DMS114 treated with DMSO at 0.1 percent for 48 hours (cell line): ENCODE measurements around the gene CERS6.
"Not testable (repeated sequence)": the region's sequence is repeated elsewhere in the genome, so short reads cannot be mapped to it uniquely, and the experiment has no call there.

Experiments used
- DNase-seq: peaks from one replicate; lab custom pipeline; 2025; ENCODE audit not compliant: unreplicated experiment; lab: John Stamatoyannopoulos, UW

CERS6 gene

DNA sequence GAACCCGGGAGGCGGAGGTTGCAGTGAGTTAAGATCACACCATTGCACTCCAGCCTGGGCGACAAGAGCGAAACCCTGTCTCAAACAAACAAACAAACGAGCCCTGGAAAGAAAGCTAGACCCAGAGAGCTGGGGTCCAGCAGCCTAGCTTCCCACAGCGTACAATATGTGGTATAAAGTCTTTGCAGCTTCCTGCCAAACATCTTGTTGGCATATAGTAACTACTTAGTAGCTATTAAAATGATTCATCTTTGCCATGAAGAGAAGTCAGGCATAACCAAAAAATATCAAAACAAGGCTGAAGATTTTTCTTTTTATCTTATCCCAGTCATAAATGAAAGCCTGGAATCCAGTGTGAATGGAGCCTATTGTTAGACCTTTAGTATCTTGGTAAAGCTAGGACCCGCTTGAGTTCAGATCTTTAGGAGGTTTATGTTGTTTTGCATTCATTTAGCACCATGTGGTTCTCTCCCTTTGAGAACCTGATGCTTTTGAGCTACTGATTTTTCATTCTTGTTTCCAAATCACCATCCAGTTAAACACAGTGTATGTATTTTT, 206.7 kb downstream of the CERS6 start:
- no peak for DNase-seq

DNA sequence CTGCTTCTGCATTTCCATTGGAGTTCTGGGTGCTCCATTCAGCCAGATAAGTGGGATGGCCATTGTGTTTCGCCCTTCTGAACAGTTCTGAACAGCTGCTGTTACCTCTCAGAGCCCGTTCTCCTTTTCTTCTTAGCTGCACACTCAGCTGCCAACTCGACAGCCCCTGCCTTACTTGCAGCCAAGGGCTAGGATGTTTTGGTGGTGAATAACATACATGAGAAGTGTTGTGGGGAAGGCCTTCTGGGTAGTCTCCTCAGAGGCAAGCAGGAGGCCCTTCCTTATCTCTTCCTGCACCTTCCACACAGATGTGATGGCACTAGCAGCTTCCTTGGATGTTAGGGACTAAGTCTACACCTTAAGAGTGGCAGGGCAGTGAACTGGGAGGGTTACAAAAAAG, 207.9 kb downstream of the CERS6 start:
- no peak for DNase-seq

DNA sequence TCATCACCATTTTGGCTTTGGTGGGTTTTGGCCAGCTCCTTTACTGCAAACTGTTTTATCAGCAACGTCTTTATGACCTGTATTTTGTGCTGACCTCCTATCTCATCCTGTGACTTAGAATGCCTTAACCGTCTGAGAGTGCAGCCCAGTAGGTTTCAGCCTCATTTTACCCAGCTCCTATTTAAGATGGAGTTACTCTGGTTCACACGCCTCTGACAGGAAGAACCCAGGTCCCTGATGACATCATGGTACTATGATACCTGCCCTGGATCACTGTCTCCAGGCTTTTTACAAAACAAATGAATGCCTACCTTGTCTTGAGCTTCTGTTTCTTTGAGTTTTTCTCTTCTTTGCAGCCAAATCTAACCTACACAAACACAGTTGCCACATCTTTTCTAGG, 208.6 kb downstream of the CERS6 start:
- not testable (repeated sequence) for DNase-seq

DNA sequence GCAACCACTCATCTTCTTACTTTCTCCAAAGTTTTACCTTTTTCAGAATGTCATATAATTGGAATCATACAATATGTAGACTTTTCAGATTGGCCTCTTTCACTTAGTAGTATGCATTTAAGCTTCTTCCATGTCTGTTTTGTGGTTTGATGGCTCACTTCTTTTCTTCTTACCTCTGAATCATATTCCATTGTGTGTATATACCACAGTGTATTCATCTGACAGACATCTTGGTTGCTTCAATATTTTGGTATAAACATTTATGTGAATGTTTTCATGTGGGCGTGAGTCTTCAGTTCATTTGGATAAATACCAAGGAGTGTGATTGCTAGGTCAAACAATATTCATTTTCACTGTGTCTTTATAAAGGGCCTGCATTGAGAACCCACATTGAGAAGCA, 210.3 kb downstream of the CERS6 start:
- no peak for DNase-seq

DNA sequence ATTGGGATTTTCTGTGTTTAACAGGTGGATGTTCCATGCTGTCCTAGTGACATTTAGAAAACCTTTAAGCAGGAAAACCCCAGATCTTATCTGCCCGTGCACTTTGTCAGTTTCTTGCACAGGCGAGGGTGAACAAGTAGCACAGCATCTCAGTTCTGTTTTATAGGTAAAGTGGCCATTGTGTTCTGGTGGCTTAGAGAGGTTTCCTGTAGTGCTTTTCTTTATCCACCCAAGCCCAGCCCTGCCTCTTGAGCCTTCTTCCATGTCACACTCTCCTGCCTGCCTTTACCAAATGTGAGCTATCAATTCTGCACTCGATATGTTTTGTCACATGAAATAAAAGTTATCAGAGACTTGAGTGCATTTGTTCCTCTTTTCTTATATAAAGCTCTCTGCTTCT, 211.1 kb downstream of the CERS6 start:
- no peak for DNase-seq

DNA sequence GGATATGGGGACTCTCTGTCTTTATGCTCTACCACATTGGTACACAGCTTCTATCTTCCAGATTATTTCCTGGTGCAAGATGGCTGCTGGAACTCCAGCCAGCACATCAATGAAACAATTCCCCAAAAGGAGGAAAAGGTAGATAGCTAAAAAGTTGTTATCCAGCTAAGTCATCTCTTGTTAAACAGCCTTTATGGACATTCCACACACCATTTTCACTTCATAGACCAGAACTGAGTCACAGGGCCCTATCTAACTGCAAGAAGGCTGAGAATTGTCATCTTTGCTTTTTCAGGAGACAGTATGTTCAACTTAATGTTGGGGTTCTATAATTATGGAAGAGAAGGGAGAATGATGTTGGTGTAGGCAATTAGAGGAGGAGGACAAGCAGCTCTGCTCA, 213.1 kb downstream of the CERS6 start:
- DNase-seq: no peak

DNA sequence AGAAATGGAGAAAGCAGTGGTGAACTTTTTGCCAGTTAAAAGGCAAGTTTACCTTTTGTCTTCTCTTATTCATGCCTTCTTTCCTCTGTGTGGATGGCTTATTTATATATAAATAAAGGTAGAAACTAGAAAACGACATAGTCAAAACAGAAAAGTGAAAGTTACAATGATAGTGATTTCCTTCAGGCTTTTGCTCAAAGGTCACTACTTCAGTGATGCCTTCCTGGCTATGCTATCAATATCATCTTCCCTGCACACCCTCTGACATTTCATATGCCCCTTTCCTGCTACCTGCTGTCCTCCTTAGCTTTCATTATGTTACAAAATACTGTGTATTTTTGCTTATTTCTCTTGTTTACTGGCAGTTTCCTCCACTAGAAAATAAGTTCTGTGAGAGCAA, 214.4 kb downstream of the CERS6 start:
- DNase-seq: no peak

DNA sequence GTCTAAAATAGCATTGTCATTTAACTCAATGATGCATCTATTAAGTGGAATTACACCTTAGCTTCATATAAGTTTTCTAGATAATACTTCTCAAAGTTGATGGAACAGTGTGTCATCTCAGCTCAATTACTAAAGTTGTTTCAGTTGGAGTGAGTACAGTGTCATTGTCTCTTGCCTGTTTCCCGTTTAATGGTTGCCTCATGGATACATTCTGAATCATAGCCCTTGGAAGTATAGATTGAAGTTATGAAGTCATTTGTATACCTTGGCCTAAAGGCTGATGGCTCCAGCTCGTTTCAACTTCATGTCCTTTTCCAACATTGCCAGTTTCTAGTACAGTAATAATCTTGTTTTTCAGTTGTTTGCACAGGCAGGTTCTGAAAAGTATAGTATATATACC, 215.9 kb downstream of the CERS6 start:
- DNase-seq: no peak

DNA sequence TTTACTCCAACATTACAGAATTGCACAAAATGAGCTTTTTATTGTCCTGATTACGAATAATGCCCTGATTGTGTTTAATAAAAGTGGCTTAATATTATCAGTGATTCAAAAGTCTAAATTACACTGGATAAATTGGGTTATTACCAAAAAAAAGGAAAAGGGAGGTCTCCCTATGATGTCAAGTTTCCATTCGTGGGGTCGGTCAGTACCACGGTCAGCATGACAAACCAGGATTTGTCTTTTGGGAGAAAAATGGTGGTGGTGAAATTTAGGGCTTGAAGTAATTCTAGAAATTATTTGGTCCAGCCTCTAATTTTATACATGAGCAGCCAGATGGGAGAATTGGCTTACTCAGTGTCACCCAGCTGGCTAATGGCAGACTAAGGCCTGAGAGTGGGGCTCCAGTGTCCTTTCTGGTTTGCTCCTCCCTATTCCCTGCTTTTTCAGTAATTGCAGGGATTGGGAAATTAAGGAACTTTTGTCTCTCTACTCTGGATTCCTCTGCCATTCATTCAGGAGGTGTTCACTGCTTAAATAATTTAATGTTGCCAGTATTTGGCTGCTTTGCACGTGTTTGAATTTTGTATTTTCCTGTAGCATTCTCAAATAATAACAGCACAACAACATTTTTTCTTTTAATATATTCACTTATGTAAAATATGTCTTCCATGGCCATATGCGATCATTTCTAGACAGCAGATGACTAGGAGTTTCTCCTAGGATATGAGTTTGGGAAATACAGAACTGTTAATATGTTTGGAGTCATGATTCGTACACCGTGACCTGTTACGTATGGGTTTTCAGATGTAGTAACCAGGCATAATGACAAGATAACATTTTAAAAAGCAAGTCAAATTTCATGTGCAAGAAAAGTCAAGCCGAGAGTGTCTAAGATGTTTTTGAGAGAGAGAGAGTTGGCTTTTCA, 217.5 kb downstream of the CERS6 start:
- no peak for DNase-seq

DNA sequence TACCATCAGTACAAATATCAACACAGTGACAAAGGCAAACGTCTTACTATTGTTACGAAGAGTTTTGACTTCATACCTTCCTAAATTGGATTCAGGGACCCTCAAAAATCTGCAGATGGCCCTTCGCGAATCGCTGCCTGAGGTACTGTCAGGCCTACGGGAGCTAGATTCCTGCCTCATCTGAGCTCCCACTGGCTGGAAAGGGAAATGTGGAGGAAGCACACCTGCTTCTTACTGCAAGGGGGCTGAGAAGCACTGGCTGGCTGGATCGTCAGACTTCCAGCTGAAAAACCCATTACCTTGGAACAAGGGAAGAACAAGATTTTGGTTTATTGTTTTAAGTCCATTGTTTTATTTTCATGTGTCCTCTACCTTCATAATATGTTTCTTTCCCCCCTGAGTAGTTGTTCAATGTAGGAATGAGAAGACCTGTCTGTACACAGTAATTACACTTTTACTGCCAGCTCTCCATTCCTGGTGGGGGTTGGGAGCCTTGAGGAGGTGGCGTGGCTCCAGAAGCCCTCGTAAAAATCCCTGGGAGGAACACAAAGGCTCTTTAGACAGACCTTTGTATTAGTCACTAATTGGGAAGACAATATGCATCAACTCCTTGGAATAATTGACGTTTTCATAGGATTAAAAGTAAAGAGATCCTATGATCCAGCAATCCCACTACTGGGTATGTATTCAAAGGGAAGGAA, 222.2 kb downstream of the CERS6 start:
- no peak for DNase-seq

DNA sequence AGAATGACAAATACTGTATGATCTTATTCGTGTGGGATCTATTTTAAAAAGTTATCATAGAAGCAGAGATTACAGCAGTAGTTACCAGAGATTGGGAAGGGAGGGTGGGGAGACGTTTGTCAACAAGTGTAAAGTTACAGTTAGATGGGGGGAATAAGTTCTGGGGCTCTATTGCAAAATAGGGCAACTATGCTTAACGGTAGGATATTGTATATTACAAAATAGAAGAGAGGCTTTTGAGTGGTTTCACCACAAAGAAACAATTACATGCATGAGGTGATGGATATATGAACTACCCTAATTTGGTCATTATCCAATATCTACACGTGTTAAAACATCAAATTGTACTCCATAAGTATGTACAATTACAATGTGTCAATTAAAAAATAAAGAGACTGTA, 223.0 kb downstream of the CERS6 start:
- DNase-seq: no peak

DNA sequence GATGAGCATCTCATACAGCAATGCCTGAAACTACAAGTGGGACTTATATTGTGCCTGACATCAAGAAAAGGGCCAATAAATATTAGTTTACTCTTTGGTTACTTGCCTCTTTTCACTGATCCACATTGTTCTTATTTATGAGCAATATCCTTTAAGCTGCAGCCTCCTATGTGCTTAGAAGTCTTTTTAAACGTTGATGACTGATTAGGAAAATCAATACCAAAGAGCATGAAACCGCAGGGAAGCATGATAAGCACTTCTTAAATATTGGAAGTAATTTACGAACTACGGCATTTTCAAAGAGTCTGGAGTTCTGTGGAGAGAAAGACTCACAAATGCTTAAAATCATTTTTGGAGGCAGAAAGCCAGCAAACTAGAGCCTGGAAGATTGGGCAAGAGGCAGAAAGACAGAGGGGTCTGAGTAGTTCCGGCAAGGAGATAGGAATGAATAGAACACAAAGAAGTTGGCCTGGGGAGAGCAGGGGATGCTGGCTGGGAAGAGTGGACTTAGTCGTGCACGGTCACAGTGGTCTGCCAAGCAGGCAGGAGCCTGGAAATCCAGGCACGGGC, 223.8 kb downstream of the CERS6 start:
- DNase-seq: no peak

DNA sequence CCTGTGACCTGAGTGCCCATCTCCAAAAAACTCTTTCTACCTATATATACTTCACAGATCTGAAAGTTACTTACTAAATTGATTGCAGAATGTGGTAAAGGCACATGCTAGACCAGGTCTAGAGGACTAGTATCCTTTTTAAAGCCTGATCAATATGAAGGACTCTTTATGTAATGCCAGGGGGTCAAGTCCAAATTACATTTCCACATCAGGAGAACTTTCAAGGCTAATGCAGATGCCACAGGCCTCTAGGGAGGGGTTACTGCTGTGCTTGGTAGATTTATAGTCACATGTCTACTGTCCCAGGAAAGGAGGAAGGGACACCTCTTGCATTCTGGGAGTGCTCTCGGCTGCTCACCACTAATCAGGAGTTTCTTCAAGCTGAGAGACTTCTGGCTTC, 227.9 kb downstream of the CERS6 start:
- no peak for DNase-seq

DNA sequence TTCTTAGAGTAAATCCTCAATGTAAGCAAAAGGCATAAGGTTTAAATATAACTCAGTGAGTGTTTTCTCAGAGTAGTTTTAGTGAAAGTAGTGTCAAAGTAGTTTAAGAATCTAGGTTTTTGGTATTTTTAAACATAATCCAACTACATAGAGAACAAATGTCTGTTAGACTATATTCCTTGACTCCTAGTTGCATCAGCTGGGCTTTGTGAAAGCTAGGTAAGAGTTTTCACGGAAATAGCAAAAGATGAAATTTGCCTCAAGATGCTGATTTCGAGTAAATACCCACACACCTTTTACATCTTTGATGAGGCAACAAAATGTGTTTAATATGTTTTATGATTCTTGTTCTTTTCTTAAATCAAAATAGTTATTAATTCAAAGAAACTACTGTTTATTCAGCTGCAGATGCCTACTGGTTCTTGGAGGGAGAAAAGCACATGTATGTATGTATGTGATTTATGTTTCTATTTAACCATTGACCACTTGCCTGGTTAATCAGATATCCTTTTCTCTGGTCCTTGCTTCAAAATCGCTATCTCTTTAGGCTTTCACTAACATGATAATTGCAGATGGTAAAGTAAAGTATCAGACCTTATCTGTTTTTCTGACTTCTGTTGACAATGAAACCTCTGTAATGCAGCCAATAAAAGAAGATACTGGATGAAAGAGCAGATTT, 229.0 kb downstream of the CERS6 start:
- no peak for DNase-seq

DNA sequence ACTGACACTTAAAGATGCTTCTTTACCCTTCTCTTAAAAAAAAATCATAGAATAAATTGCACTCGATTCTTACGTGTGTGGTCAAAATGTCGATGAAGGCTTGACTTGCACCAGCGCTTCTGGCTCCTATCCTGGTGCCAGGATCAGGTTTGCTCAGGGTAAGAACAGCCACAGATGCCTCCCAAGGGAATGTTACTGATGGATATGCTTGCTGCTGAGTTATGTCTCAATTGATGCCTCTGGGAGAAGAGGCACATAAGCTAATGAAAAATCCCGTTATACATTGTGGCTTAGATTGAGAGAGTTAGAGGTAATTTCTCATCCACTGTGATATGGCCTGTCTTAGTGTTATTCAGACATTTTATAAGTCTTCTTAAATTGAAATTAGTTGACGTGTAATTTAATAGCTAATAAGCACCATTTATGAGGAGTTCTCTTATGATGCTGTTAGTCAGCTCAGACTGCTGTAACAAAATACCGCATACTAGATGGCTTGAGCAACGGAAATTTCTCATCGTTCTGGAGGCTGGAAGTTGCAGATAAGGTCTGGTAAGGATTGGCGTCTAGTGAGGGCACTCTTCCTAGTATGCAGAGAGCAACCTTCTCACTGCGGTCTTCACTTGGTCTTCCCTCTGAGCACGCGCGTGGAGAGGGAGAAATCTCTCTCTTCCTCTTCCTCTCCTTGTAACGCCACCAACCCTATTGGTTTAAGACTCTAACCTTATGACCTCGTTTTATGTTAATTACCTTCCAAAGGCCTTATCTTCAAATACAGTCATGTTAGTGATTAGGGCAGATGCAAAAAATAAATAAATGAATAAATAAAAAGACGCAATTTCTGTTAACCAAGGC, 229.8 kb downstream of the CERS6 start:
- DNase-seq: no peak

DNA sequence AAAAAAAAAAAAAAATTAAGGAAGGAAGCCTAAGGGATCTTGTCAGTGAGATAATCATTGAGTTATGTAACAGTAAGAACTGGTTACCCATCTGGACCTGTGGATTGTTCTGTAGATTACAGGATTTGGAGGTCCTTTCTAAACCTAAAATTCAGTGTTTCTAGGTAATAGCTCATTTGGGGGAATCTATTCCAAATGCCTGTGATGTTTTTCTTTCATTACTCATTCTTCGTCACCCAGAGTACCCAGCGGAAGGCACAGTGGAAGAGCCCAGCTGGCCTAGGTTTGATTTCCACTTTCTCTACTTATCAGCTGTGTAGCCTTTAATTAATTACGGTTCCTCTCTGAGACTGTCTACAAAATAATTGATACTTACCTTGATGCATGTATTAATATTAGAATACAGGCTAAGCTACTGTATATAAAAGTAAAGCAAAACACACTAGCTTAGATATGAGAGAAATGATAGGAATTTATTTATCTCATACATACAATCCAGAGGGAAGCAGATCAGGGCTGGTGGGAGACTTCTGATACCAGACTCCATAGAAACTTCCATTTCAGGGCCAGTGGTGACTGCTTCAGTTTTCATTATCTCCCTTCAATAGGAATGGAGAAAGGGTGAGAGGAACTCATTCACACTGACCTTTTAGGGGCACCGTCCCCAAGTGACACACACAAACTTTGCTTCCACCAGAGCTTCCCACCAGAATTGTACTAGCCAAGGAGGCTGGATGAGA, 230.6 kb downstream of the CERS6 start:
- no peak for DNase-seq

DNA sequence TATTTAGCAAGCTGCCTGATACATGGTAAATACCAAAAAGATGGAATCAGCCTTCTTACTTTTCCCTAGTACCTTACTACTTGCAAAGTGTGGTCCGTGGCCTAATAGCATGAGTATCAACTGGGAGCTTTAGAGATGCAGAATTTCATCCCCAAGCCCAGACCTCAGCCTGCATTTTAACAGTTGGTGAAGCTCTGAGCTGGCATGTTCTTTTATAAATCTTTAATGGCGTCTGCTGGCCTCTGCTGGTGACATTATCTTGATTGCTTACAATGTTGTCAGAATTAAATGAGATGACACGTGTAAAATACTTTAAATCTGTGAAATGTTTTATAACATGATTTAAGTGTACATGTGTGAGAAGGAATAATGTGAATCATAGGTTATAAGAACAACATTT, 231.2 kb downstream of the CERS6 start:
- DNase-seq: no peak

DNA sequence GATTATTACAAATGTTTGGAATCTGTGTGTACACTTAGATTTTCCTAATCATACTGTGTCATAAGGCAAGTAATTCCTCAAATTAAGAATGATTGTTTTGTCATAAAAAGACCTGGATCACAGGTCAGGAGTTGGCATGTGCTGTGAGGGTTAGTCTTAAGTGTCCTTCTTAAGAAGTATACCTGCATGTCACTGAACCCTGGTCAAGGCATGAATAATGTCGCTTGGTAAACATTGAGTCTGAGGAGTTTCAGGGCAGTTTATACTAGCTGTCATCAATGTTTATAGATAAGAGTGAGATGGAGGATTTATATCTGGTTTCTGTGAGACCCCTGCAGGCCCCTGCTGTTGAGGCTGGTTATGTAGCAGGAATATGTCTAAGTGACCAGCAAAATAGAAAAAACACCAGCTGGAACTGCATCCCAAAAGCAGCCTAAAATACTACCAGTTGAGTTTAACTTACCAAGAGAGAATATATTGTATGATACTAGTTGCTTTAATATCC, 234.4 kb downstream of the CERS6 start:
- no peak for DNase-seq

DNA sequence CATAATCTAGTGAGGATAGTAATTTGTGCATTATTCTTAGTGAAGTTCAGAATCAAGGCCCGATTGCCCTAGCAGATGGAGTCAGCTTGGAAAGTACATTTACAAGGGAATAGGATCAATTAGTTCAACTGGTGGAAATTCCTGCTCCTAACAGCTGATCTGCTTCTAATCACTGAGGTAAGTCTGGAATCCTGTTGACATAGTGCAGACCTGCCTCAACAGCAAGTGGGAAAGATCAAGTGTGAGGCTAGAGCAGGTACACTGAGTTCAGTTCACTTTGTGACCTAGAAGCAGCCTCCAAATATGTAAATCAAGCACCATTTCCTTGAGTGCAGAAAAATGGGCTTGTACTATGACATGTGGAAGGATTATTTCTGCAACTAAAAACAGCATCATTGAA, 235.1 kb downstream of the CERS6 start:
- no peak for DNase-seq
